Stimulated activated naive B cell treated with anti-CD40 and anti-IgM and Interleukin-4, amounts not matched to agents 10 μg/mL and 1 μg/mL and 100 μg/mL, for 72 hours (primary cell): Measurements from ENCODE around the gene TNFAIP3.

Experiments
- ATAC-seq, 2 donors: fragments of 150-1000 bp; cut with Tn5 transposase; replicated peaks; 2 replicates each; pipeline ENCODE4 v1.10.0; 2021; ENCODE audit warnings: moderate library complexity in 1 of 2
- DNase-seq: peaks from one replicate; pipeline ENCODE4 v3.0.0; 2021
- H3K27ac Mint-ChIP-seq: one replicate; pipeline ENCODE4 v1.8.0; 2022; ENCODE audit warnings: mild to moderate bottlenecking, mixed read lengths
- H3K27me3 Mint-ChIP-seq, 2 donors: one replicate each; pipeline ENCODE4 v1.8.0; 2022; ENCODE audit warnings: mixed read lengths in 2 of 2
- H3K36me3 Mint-ChIP-seq, 2 donors: one replicate each; pipeline ENCODE4 v1.8.0; 2022; ENCODE audit warnings: mixed read lengths in 2 of 2, mild to moderate bottlenecking in 1 of 2
- H3K4me1 Mint-ChIP-seq, 2 donors: one replicate each; pipeline ENCODE4 v1.8.0; 2022; ENCODE audit warnings: mixed read lengths in 2 of 2, mild to moderate bottlenecking in 1 of 2
- H3K4me3 Mint-ChIP-seq, 2 donors: one replicate each; pipeline ENCODE4 v1.8.0; 2022; ENCODE audit warnings: mild to moderate bottlenecking in 2 of 2, mixed read lengths in 2 of 2, moderate library complexity in 1 of 2
- H3K9me3 Mint-ChIP-seq, 2 donors: one replicate each; pipeline ENCODE4 v1.8.0; 2022; ENCODE audit warnings: mixed read lengths in 2 of 2, mild to moderate bottlenecking in 1 of 2

TNFAIP3 gene

GRCh38 chr6:137874204-137875057 is 7.4 kb downstream of the TNFAIP3 start:
- no peaks in the 10 kb centered on the region for H3K27me3 Mint-ChIP-seq
- peaks cover 61 to 89% of the 10 kb centered on the region in 2 donors for H3K36me3 Mint-ChIP-seq
- ATAC-seq (no peak), DNase-seq (no peak)
- peak overlapping the region; percentile 83 for H3K27ac Mint-ChIP-seq
- peak overlapping the region; percentile 83 to 87 for H3K4me3 Mint-ChIP-seq
- H3K4me1 Mint-ChIP-seq, result peaks cover 27 to 81% of the 10 kb centered on the region in 2 donors
- no peaks in the 10 kb centered on the region for H3K9me3 Mint-ChIP-seq

GRCh38 chr6:137875058-137875520 is 8.0 kb downstream of the TNFAIP3 start:
- DNase-seq (no peak), ATAC-seq (no peak)
- Mint-ChIP-seq H3K4me1 (peaks cover 28 to 79% of the 10 kb centered on the region in 2 donors), H3K27me3 (no peaks in the 10 kb centered on the region), H3K9me3 (no peaks in the 10 kb centered on the region), H3K36me3 (peaks cover 55 to 88% of the 10 kb centered on the region in 2 donors), H3K4me3 (peak overlapping the region; percentile 68 to 83), H3K27ac (peak overlapping the region; percentile 83)

GRCh38 chr6:137875606-137876005 is 8.5 kb downstream of the TNFAIP3 start:
- Mint-ChIP-seq H3K9me3 (no peaks in the 10 kb centered on the region), H3K4me1 (peaks cover 28 to 79% of the 10 kb centered on the region in 2 donors), H3K27me3 (no peaks in the 10 kb centered on the region), H3K4me3 (peak overlapping the region in 1 of 2 donors; percentile 83), H3K36me3 (peaks cover 53 to 88% of the 10 kb centered on the region in 2 donors), H3K27ac (peak overlapping the region; percentile 83)
- ATAC-seq, result no peak
- no peak for DNase-seq

GRCh38 chr6:137876547-137876946 is 9.5 kb downstream of the TNFAIP3 start:
- no peaks in the 10 kb centered on the region for H3K27me3 Mint-ChIP-seq
- no peak overlapping the region for H3K4me3 Mint-ChIP-seq
- ATAC-seq (no peak), DNase-seq (no peak)
- H3K9me3 Mint-ChIP-seq, result no peaks in the 10 kb centered on the region
- H3K27ac Mint-ChIP-seq, result no peak overlapping the region
- peaks cover 33 to 79% of the 10 kb centered on the region in 2 donors for H3K4me1 Mint-ChIP-seq
- H3K36me3 Mint-ChIP-seq, result peaks cover 50 to 88% of the 10 kb centered on the region in 2 donors

- H3K9me3 Mint-ChIP-seq, result no peaks in the 10 kb centered on the region
- no peaks in the 10 kb centered on the region for H3K27me3 Mint-ChIP-seq
- peaks cover 45 to 84% of the 10 kb centered on the region in 2 donors for H3K36me3 Mint-ChIP-seq
- DNase-seq (no peak), ATAC-seq (no peak)
- H3K4me3 Mint-ChIP-seq, result no peak overlapping the region
- H3K4me1 Mint-ChIP-seq, result peaks cover 32 to 75% of the 10 kb centered on the region in 2 donors
- H3K27ac Mint-ChIP-seq, result no peak overlapping the region
These were observed 10.1 kb downstream of the TNFAIP3 start for GRCh38 chr6:137877113-137877512.

GRCh38 chr6:137877606-137878005 is 10.5 kb downstream of the TNFAIP3 start:
- Mint-ChIP-seq H3K9me3 (no peaks in the 10 kb centered on the region), H3K36me3 (peaks cover 44 to 84% of the 10 kb centered on the region in 2 donors), H3K4me3 (no peak overlapping the region), H3K4me1 (peaks cover 31 to 74% of the 10 kb centered on the region in 2 donors), H3K27ac (peak overlapping the region; percentile 47), H3K27me3 (no peaks in the 10 kb centered on the region)
- ATAC-seq (no peak), DNase-seq (no peak)

- H3K27me3 Mint-ChIP-seq, result no peaks in the 10 kb centered on the region
- H3K9me3 Mint-ChIP-seq, result no peaks in the 10 kb centered on the region
- peaks cover 32 to 71% of the 10 kb centered on the region in 2 donors for H3K4me1 Mint-ChIP-seq
- H3K27ac Mint-ChIP-seq, result peak overlapping the region; percentile 85
- peaks cover 45 to 82% of the 10 kb centered on the region in 2 donors for H3K36me3 Mint-ChIP-seq
- DNase-seq, result no peak
- no peak for ATAC-seq
- peak overlapping the region in 1 of 2 donors; percentile 36 for H3K4me3 Mint-ChIP-seq
These were observed 11.0 kb downstream of the TNFAIP3 start for GRCh38 chr6:137878029-137878428.

- no peak for ATAC-seq
- DNase-seq, result no peak
- Mint-ChIP-seq H3K27ac (peak overlapping the region; percentile 85), H3K36me3 (peaks cover 48 to 80% of the 10 kb centered on the region in 2 donors), H3K4me1 (peaks cover 36 to 74% of the 10 kb centered on the region in 2 donors), H3K27me3 (no peaks in the 10 kb centered on the region), H3K9me3 (no peaks in the 10 kb centered on the region), H3K4me3 (peak overlapping the region; percentile 31 to 52)
These were observed 11.6 kb downstream of the TNFAIP3 start for GRCh38 chr6:137878486-137879285.

GRCh38 chr6:137879299-137879698 is 12.2 kb downstream of the TNFAIP3 start:
- H3K4me3 Mint-ChIP-seq, result peak overlapping the region; percentile 31 to 52

GRCh38 chr6:137879885-137880745 is 13.1 kb downstream of the TNFAIP3 start:
- Mint-ChIP-seq H3K4me3 (no peak overlapping the region), H3K36me3 (peaks cover 48 to 79% of the 10 kb centered on the region in 2 donors)

More at GRCh38 chr6:137879299-137879698, 12.2 kb downstream of the TNFAIP3 start:
- DNase-seq, result no peak
- Mint-ChIP-seq H3K27me3 (no peaks in the 10 kb centered on the region), H3K27ac (peak overlapping the region; percentile 85), H3K36me3 (peaks cover 50 to 80% of the 10 kb centered on the region in 2 donors), H3K4me1 (peaks cover 35 to 74% of the 10 kb centered on the region in 2 donors), H3K9me3 (no peaks in the 10 kb centered on the region)
- no peak for ATAC-seq

GRCh38 chr6:137880746-137881521 is 13.9 kb downstream of the TNFAIP3 start:
- H3K4me3 Mint-ChIP-seq, result no peak overlapping the region
- no peaks in the 10 kb centered on the region for H3K9me3 Mint-ChIP-seq
- peak in 1 of 2 donors; percentile 2 for ATAC-seq
- no peaks in the 10 kb centered on the region for H3K27me3 Mint-ChIP-seq
- DNase-seq, result no peak
- peaks cover 50 to 78% of the 10 kb centered on the region in 2 donors for H3K36me3 Mint-ChIP-seq
- peak overlapping the region; percentile 84 for H3K27ac Mint-ChIP-seq
- peaks cover 27 to 62% of the 10 kb centered on the region in 2 donors for H3K4me1 Mint-ChIP-seq

More at GRCh38 chr6:137879885-137880745, 13.1 kb downstream of the TNFAIP3 start:
- ATAC-seq (no peak), DNase-seq (no peak)
- no peaks in the 10 kb centered on the region for H3K9me3 Mint-ChIP-seq
- H3K27me3 Mint-ChIP-seq, result no peaks in the 10 kb centered on the region
- peak overlapping the region; percentile 84 for H3K27ac Mint-ChIP-seq
- H3K4me1 Mint-ChIP-seq, result peaks cover 29 to 66% of the 10 kb centered on the region in 2 donors

- peak overlapping the region; percentile 31 for H3K27ac Mint-ChIP-seq
- ATAC-seq (no peak), DNase-seq (no peak)
- no peaks in the 10 kb centered on the region for H3K27me3 Mint-ChIP-seq
- H3K4me3 Mint-ChIP-seq, result no peak overlapping the region
- no peaks in the 10 kb centered on the region for H3K9me3 Mint-ChIP-seq
- H3K4me1 Mint-ChIP-seq, result peaks cover 27 to 62% of the 10 kb centered on the region in 2 donors
- peaks cover 50 to 83% of the 10 kb centered on the region in 2 donors for H3K36me3 Mint-ChIP-seq
These were observed 14.4 kb downstream of the TNFAIP3 start for GRCh38 chr6:137881522-137881886.
